Right forelimb (tissue), 1 donor: ENCODE measurements around the gene COQ10B.
"Not testable (repeated sequence)": the region's sequence is repeated elsewhere in the genome, so short reads cannot be mapped to it uniquely, and the experiment has no call there.

ENCODE experiments used
- DNase-seq: peaks from one replicate; pipeline ENCODE4 v3.0.0-alpha.2; 2018

COQ10B gene

GRCh38 chr2:197453123-197453913, at the start of gene COQ10B:
TSS of gene COQ10B (plus strand) at chr2:197453552. CDS start at chr2:197453561, 9 bp downstream.
- peak; percentile 99 for DNase-seq

GRCh38 chr2:197405582-197405981, 47.8 kb upstream of the COQ10B start:
- DNase-seq, result no peak

- DNase-seq, result no peak
Observed at GRCh38 chr2:197414039-197414438, 39.3 kb upstream of the COQ10B start.

GRCh38 chr2:197414515-197414914, 38.8 kb upstream of the COQ10B start:
- DNase-seq, result no peak

- no peak for DNase-seq
Observed at GRCh38 chr2:197416268-197416667, 37.1 kb upstream of the COQ10B start.

- no peak for DNase-seq
Observed at GRCh38 chr2:197419438-197419837, 33.9 kb upstream of the COQ10B start.

- no peak for DNase-seq
Observed at GRCh38 chr2:197423307-197423706, 30.0 kb upstream of the COQ10B start.

GRCh38 chr2:197425550-197425949, 27.8 kb upstream of the COQ10B start:
- DNase-seq, result no peak

- DNase-seq, result no peak
Observed at GRCh38 chr2:197426723-197427603, 26.4 kb upstream of the COQ10B start.

GRCh38 chr2:197427986-197428385, 25.4 kb upstream of the COQ10B start:
- DNase-seq, result no peak

GRCh38 chr2:197431858-197432257, 21.5 kb upstream of the COQ10B start:
- DNase-seq, result no peak

GRCh38 chr2:197432527-197432926, 20.8 kb upstream of the COQ10B start:
- DNase-seq, result not testable (repeated sequence)

GRCh38 chr2:197433780-197434438, 19.4 kb upstream of the COQ10B start:
- no peak for DNase-seq

- peak; percentile 99 for DNase-seq
Observed at GRCh38 chr2:197434541-197435513, 18.5 kb upstream of the COQ10B start, which contains the start of gene SF3B1. TSS of gene SF3B1 (minus strand) at chr2:197435028. CDS start at chr2:197434999, 29 bp downstream.

GRCh38 chr2:197435598-197436420, 17.5 kb upstream of the COQ10B start:
- DNase-seq, result no peak

- DNase-seq, result no peak
Observed at GRCh38 chr2:197437380-197437779, 16.0 kb upstream of the COQ10B start.

GRCh38 chr2:197442857-197443256, 10.5 kb upstream of the COQ10B start:
- DNase-seq, result no peak

- no peak for DNase-seq
Observed at GRCh38 chr2:197445746-197446145, 7.6 kb upstream of the COQ10B start.

GRCh38 chr2:197446844-197447243, 6.5 kb upstream of the COQ10B start:
- DNase-seq, result no peak

- no peak for DNase-seq
Observed at GRCh38 chr2:197450465-197450864, 2.9 kb upstream of the COQ10B start.

- not testable (repeated sequence) for DNase-seq
Observed at GRCh38 chr2:197450935-197451358, 2.4 kb upstream of the COQ10B start.
